Activated CD8-positive, alpha-beta T cell treated with anti-CD3 and anti-CD28 coated beads for 36 hours (primary cell): ENCODE data around the gene GPR137. TPM values are rescaled to one million over a fixed set of nuclear protein-coding genes. Genes with fewer than 3 reads are reported as not detected.

Source experiments
- ATAC-seq: fragments of 200-7000 bp; cut with Tn5 transposase; one replicate; pipeline ENCODE4 v1.10.0; 2021; ENCODE audit warnings: mild to moderate bottlenecking, moderate library complexity
- CTCF ChIA-PET: fragments of 350-600 bp; sonication (Branson Sonifier 250); formaldehyde crosslinking; loops from one replicate; lab custom pipeline; 2021; ENCODE audit warnings: antibody characterized with exemption; lab: Charles Lee
- POLR2A ChIA-PET: fragments of 350-600 bp; sonication (Branson Sonifier 250); formaldehyde crosslinking; loops from one replicate; lab custom pipeline; 2021; ENCODE audit warnings: antibody characterized with exemption; lab: Charles Lee
- DNase-seq: peaks from one replicate; pipeline ENCODE4 v3.0.0-alpha.2; 2020
- H3K27ac Mint-ChIP-seq: one replicate; pipeline ENCODE4 v1.8.0; 2021; ENCODE audit warnings: mild to moderate bottlenecking, mixed read lengths
- H3K27me3 Mint-ChIP-seq: one replicate; pipeline ENCODE4 v1.8.0; 2021; ENCODE audit warnings: mixed read lengths
- H3K36me3 Mint-ChIP-seq: one replicate; pipeline ENCODE4 v1.8.0; 2021; ENCODE audit warnings: low read depth, mixed read lengths
- H3K4me1 Mint-ChIP-seq: one replicate; pipeline ENCODE4 v1.8.0; 2021; ENCODE audit warnings: low read depth, mixed read lengths
- H3K4me3 Mint-ChIP-seq: one replicate; pipeline ENCODE4 v1.8.0; 2021; ENCODE audit warnings: mild to moderate bottlenecking, moderate library complexity, mixed read lengths
- H3K9me3 Mint-ChIP-seq: one replicate; pipeline ENCODE4 v1.8.0; 2021; ENCODE audit warnings: mixed read lengths
- CTCF ChIP-seq: fragments of 200-600 bp; IDR thresholded peaks from one replicate; pipeline ENCODE4 v1.8.0; 2022; ENCODE audit warnings: antibody characterized with exemption, mild to moderate bottlenecking
- intact Hi-C: fragments of 100-400 bp; cut with micrococcal nuclease; formaldehyde crosslinking; loops from one replicate; pipeline ENCODE4 v1.10.0; 2022
- total RNA-seq, 2 experiments: library from RNA; stranded (reverse); gene quantifications; one replicate each; pipeline ENCODE4 v1.2.3, GENCODE V29; 2021

Gene GPR137
- total RNA-seq, 2 experiments from 2014 or later = 23.7 to 28.5 TPM

GRCh38 chr11:64317961-64318765 lies 32.5 kb downstream of the GPR137 start, which contains the start of gene PRDX5:
TSS of gene PRDX5 (plus strand) at chr11:64318121. CDS start at chr11:64318216, 95 bp downstream.
- DNase-seq (peak; percentile 93), ATAC-seq (peak; percentile 86)
- Mint-ChIP-seq H3K27me3 (no peaks in the 10 kb centered on the region), H3K36me3 (peaks cover 48% of the 10 kb centered on the region), H3K4me3 (peak within 1 kb of the TSS; percentile 94), H3K9me3 (no peaks in the 10 kb centered on the region), H3K27ac (peak within 1 kb of the TSS; percentile 100), H3K4me1 (peaks cover 22% of the 10 kb centered on the region)
- intact Hi-C loops = no loop called here
- ChIA-PET CTCF (interaction anchor here (0.7 to 4.6 kb wide), 22 partner anchors 9 to 133 kb away, joined by 3 to 75 read pairs (median 7); partner anchors contain the start of genes BAD, CATSPERZ, CCDC88B and ESRRA), POLR2A (interaction anchor here (0.7 to 4.1 kb wide), 24 partner anchors 12 to 423 kb away, joined by 3 to 35 read pairs (median 4); partner anchors contain the start of genes BAD, CCDC88B, ESRRA and FERMT3)
- TF ChIP-seq CTCF = peak; percentile 24

DNA sequence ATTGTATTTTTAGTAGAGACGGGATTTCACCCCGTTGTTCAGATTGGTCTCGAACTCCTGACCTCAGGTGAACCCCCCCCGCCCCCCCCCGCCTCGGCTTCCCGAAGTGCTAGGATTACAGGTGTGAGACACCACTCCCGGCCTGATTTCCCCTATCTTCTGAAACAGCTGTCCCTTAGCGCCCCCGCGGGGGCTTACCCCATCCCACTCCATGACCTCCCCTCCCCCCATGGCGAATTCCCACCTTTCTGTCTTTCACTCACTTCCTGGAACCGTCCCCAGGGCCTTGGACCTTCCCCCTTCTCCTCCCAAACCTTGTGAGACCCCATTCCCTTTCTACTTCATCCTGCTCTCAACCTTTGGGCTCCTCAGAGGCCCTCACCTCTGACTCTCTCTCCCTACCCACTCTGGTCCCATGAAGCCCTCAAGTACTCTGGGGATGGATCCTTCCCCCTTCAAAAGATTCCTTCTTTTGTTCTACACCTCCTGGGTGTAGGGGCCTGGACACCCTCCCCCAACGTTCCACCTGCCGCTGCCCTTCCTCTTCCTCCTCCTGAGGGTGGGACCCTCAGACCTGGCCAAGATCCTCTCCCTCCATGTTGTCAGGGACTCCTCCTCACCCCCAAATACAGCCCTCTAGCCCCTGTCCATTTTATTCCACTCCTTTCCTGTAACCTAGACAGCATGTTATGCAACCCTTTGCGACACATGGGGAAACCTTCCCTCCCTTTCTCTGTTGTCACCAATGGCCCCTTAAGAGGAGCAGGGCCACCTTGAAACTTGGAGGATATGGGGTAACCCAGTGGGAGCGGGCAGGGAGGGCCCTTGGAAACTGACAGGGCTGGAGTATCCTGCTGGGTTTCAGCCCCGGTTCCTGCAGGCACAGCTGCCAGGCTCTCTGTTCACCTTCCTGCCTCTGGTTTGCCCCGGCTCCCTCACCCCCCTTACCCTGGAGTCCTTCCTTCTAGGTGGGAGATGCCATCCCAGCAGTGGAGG lies 33.4 kb downstream of the GPR137 start:
- ChIA-PET CTCF (interaction anchor here (1.3 to 4.6 kb wide), 6 partner anchors 8 to 115 kb away, joined by 5 to 75 read pairs (median 14); partner anchors contain the start of gene CCDC88B), POLR2A (interaction anchor here (0.6 to 4.1 kb wide), 8 partner anchors 12 to 504 kb away, joined by 3 to 35 read pairs (median 9); partner anchors contain the start of genes CCDC88B and ESRRA)
- ATAC-seq = no peak
- no peak for TF ChIP-seq CTCF
- H3K4me3 Mint-ChIP-seq = peak overlapping the region; percentile 94
- peaks cover 21% of the 10 kb centered on the region for H3K4me1 Mint-ChIP-seq
- peaks cover 48% of the 10 kb centered on the region for H3K36me3 Mint-ChIP-seq
- peak overlapping the region; percentile 100 for H3K27ac Mint-ChIP-seq
- no peak for DNase-seq
- intact Hi-C loops = no loop called here
- no peaks in the 10 kb centered on the region for H3K9me3 Mint-ChIP-seq
- H3K27me3 Mint-ChIP-seq = no peaks in the 10 kb centered on the region

GRCh38 chr11:64320556-64320955 lies 34.9 kb downstream of the GPR137 start:
- H3K4me3 Mint-ChIP-seq = peak overlapping the region; percentile 4
- intact Hi-C loops = no loop called here
- ChIA-PET CTCF (interaction anchor here (4.6 kb wide), 1 partner anchor 11 kb away, joined by 75 read pairs; no protein-coding TSS in a partner anchor), POLR2A (interaction anchor here (1.1 kb wide), 2 partner anchors 20 to 505 kb away, joined by 3 to 4 read pairs; partner anchors contain the start of gene CCDC88B)
- H3K36me3 Mint-ChIP-seq = peaks cover 36% of the 10 kb centered on the region
- no peaks in the 10 kb centered on the region for H3K27me3 Mint-ChIP-seq
- no peak for DNase-seq
- peaks cover 21% of the 10 kb centered on the region for H3K4me1 Mint-ChIP-seq
- H3K27ac Mint-ChIP-seq = no peak overlapping the region
- no peak for TF ChIP-seq CTCF
- ATAC-seq = no peak
- no peaks in the 10 kb centered on the region for H3K9me3 Mint-ChIP-seq

DNA sequence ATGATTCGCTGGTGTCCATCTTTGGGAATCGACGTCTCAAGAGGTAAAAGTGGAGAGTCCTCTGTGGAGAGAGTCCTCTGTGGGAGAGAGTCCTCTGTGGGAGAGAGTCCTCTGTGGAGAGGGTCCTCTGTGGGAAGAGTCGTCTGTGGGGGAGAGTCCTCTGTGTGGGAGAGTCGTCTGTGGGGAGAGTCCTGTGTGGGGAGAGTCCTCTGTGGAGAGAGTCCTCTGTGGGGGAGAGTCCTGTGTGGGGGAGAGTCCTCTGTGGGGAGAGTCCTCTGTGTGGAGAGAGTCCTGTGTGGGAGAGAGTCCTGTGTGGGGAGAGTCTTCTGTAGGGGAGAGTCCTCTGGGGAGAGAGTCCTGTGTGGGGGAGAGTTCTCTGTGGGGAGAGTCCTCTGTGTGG lies 35.4 kb downstream of the GPR137 start:
- TF ChIP-seq CTCF = no peak
- H3K9me3 Mint-ChIP-seq = no peaks in the 10 kb centered on the region
- DNase-seq = no peak
- intact Hi-C loops = no loop called here
- ChIA-PET POLR2A (no interaction called here), CTCF (no interaction called here)
- peaks cover 20% of the 10 kb centered on the region for H3K4me1 Mint-ChIP-seq
- no peak for ATAC-seq
- H3K4me3 Mint-ChIP-seq = no peak overlapping the region
- H3K27me3 Mint-ChIP-seq = no peaks in the 10 kb centered on the region
- peaks cover 36% of the 10 kb centered on the region for H3K36me3 Mint-ChIP-seq
- no peak overlapping the region for H3K27ac Mint-ChIP-seq
